Heart right ventricle (tissue), 16 donors: Measurements from ENCODE around the gene CD2BP2. TPM values are rescaled to one million over a fixed set of nuclear protein-coding genes. Genes with fewer than 3 reads are reported as not detected.
A peak's percentile ranks its signal among the peaks of the same experiment; 100 is the strongest.

Experiments used
- ATAC-seq, 8 donors: fragments of 200-7000 bp; cut with Tn5 transposase; one replicate each; pipeline ENCODE4 v1.9.1; 2020; ENCODE audit warnings: mild to moderate bottlenecking in 8 of 8, moderate library complexity in 8 of 8, moderate number of reproducible peaks in 1 of 8
- DNase-seq, 2 donors: peaks; one replicate each; pipeline ENCODE4 v3.0.0-alpha.2; 2020
- H3K27ac ChIP-seq, 10 donors: fragments of 200-600 bp; sonication (generic) in 2 of 10; one replicate each; pipeline versions ENCODE4 v1.5.0 to v1.8.0; 2020 to 2022; ENCODE audit warnings: mild to moderate bottlenecking in 3 of 10
- H3K27me3 ChIP-seq, 7 donors: fragments of 200-600 bp; one replicate each; pipeline ENCODE4 v1.8.0; 2021 to 2022; ENCODE audit warnings: mild to moderate bottlenecking in 2 of 7
- H3K36me3 ChIP-seq, 9 donors: fragments of 200-600 bp; sonication (generic) in 1 of 9; one replicate each; pipeline versions ENCODE4 v1.5.0 to v1.8.0; 2020 to 2022; ENCODE audit warnings: mild to moderate bottlenecking in 2 of 9
- H3K4me1 ChIP-seq, 9 donors: fragments of 200-600 bp; sonication (generic) in 1 of 9; one replicate each; pipeline versions ENCODE4 v1.5.0 to v1.8.0; 2020 to 2022; ENCODE audit warnings: mild to moderate bottlenecking in 4 of 9
- H3K4me3 ChIP-seq, 10 donors: fragments of 200-600 bp; sonication (generic) in 2 of 10; one replicate each; pipeline versions ENCODE4 v1.5.0 to v1.8.0; 2020 to 2022; ENCODE audit warnings: mild to moderate bottlenecking in 7 of 10, moderate library complexity in 2 of 10
- H3K9me3 ChIP-seq, 11 donors: fragments of 200-600 bp in 10 of 11; sonication (generic) in 2 of 11; one replicate each; pipeline versions ENCODE4 v1.5.0 to v1.8.0; 2013 to 2022; ENCODE audit warnings: mild to moderate bottlenecking in 2 of 11, control low read depth in 1 of 11, moderate library complexity in 1 of 11
- CTCF ChIP-seq, 9 donors: fragments of 200-600 bp; sonication (generic) in 2 of 9; IDR thresholded peaks; one replicate each; pipeline versions ENCODE4 v1.5.0 to v1.8.0; 2021 to 2022; ENCODE audit warnings: antibody characterized with exemption in 9 of 9, mild to moderate bottlenecking in 5 of 9, moderate library complexity in 1 of 9
- WGBS, 2 donors: extraction: QIAGEN DNeasy Blood & Tissue Kit; methylation state at CpG; one replicate each; pipeline ENCODE4 v1.1.7; 2013; ENCODE audit warnings: inconsistent platforms in 1 of 2; 5-methylcytosine and 5-hydroxymethylcytosine counted together
- intact Hi-C, 10 donors: fragments of 100-400 bp; cut with DNase I; formaldehyde crosslinking; loops; one replicate each; pipeline versions ENCODE4 v1.11.1 to v1.14.2; 2022
- polyA plus RNA-seq, 2 donors: library from polyadenylated mRNA; stranded (reverse); fragments of 200-250 nt; gene quantifications; one replicate each; pipeline ENCODE4 v1.2.3, GENCODE V29; 2013
- total RNA-seq, 10 donors: library from RNA; stranded (reverse); fragmentation: NEBNext Ultra II Directional in 3 of 10; extraction: Animal tissue kit (Norgen Biotek cat#: 25700) in 3 of 10; gene quantifications; one replicate each; pipeline versions ENCODE4 v1.2.1 to v1.2.4, GENCODE V29; 2021 to 2023
- donor health status: Arrhythmogenic right ventricular cardiomyopathy.
- donor health status: ischemic (EF 13 %, LVEDD 7.1; RV severe dilation, severe dysfunction).
- donor health status: healthy with polysubstance abuse.
- donor health status: DM: no; HTN: yes; CAD: no.
- donor health status: DM: no; HTN: no; CAD: no.
- donor health status: ischemic (EF 25% LVEDD 6.9; RV normal size, moderate dysfunction).
- donor health status: ischemic (EF 25% LVEDD 5.7; RV mildly dilated, moderate dysfunction).
- donor health status: healthy.
- donor health status: DM: yes; HTN: yes; CAD: no.
- donor health status: Ischemic cardiomyopathy.
- donor health status: ischemic (EF 35%, LVEDD 5.7; RV mildly dilated, moderate dysfunction).
- donor health status: nonischemic (EF 11% LVEDD 7.7; RV severe dilation, severe dysfunction).
- donor health status: DM: yes; HTN: yes; CAD: no.
- donor health status: PGD.
- donor health status: ischemic (EF 29% LVEDD 5.4; RV normal size, mild dysfunction).
- donor health status: nonischemic (EF 23%, LVEDD 6.1; RV moderate dilation, normal function).

Gene CD2BP2
- total and polyA plus RNA-seq, 12 donors: 19.9 to 48.8 (median 38.8) TPM

GRCh38 chr16:30372038-30372712 is 17.1 kb upstream of the CD2BP2 start:
- no peak for DNase-seq
- Histone ChIP-seq H3K36me3 (no peaks in the 10 kb centered on the region), H3K4me3 (no peak overlapping the region), H3K27ac (peak overlapping the region in 7 of 10 donors; percentile 80 to 96 (median 91)), H3K9me3 (no peaks in the 10 kb centered on the region), H3K4me1 (peaks cover 7 to 43% (median 29%) of the 10 kb centered on the region in 9 donors), H3K27me3 (no peaks in the 10 kb centered on the region)
- 71 to 72% methylated on average over 6 of the region's 6 CpGs for WGBS, 2 donors
- TF ChIP-seq CTCF (IDR thresholded peaks at IDR 0.05): no peak
- ATAC-seq: no peak
- intact Hi-C loops: no loop called here

- Histone ChIP-seq H3K36me3 (peaks cover 0 to 7% (median 0%) of the 10 kb centered on the region in 9 donors), H3K4me1 (peaks cover 12 to 46% (median 33%) of the 10 kb centered on the region in 9 donors), H3K4me3 (peak overlapping the region in 9 of 10 donors; percentile 25 to 93 (median 56)), H3K27me3 (no peaks in the 10 kb centered on the region), H3K27ac (peak overlapping the region; percentile 61 to 96 (median 87)), H3K9me3 (no peaks in the 10 kb centered on the region)
- no peak for ATAC-seq
- intact Hi-C loops: no loop called here
- peak in 1 of 9 donors; percentile 28 for TF ChIP-seq CTCF (IDR thresholded peaks at IDR 0.05)
- DNase-seq: no peak
- WGBS, 2 donors: 22% methylated on average over 11 of the region's 11 CpGs
Measured at GRCh38 chr16:30371248-30371816, 16.2 kb upstream of the CD2BP2 start.

GRCh38 chr16:30370456-30371247 is 15.5 kb upstream of the CD2BP2 start, which contains the start of gene TBC1D10B:
Gene TBC1D10B, minus strand, starts transcription at chr16:30370494. Its CDS starts 311 bp downstream, at chr16:30370183.
- TF ChIP-seq CTCF (IDR thresholded peaks at IDR 0.05): peak in 6 of 9 donors; percentile 35 to 55 (median 42)
- H3K4me1 ChIP-seq: peaks cover 12 to 53% (median 39%) of the 10 kb centered on the region in 9 donors
- 0 to 1% methylated on average over 37 to 40 of the region's 40 CpGs for WGBS, 2 donors

DNA sequence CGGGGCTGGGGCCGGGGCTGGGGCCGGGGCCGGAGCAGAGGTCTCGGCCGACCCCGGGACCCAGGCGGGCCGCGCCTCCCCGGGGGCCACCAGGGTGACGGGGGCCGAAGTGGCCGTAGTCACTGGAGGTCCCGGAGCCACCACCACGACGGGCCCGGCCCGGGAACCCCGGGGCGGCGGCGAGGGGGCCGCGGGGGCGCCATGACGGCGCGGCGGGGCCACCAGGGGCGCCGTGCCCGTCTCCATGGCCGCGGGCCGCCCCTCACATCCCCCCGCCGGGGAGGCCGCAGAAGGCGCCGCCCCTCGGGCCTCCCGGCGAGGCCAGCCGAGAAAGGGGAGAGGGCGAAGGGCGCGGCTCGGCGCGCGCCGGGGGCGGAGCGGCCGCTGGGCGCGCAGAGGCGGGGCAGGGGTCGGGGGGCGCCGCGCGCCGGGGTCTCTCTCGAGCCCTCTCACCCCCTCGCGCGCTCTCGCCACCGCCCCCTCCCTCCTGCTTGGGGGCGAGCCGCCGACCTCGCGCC is 14.9 kb upstream of the CD2BP2 start:
- Histone ChIP-seq H3K9me3 (no peaks in the 10 kb centered on the region), H3K36me3 (peaks cover 0 to 20% (median 0%) of the 10 kb centered on the region in 9 donors), H3K4me3 (peak overlapping the region; percentile 67 to 97 (median 90)), H3K27me3 (no peaks in the 10 kb centered on the region), H3K4me1 (peaks cover 12 to 60% (median 43%) of the 10 kb centered on the region in 9 donors), H3K27ac (peak overlapping the region; percentile 52 to 95 (median 86))
- DNase-seq (no peak), ATAC-seq (peak in 1 of 8 donors; percentile 4)
- 1% methylated on average over 21 to 75 of the region's 76 CpGs for WGBS, 2 donors
- peak in 1 of 9 donors; percentile 20 for TF ChIP-seq CTCF (IDR thresholded peaks at IDR 0.05)
- intact Hi-C loops: loop anchor here in 2 of 10 donors (5.0 kb wide), 2 partner anchors 37 to 43 kb away; partner anchors contain the start of gene ZNF771 (in 1 of the 2)

More at GRCh38 chr16:30370456-30371247, 15.5 kb upstream of the CD2BP2 start, which contains the start of gene TBC1D10B:
- intact Hi-C loops: no loop called here
- Histone ChIP-seq H3K36me3 (peaks cover 0 to 14% (median 0%) of the 10 kb centered on the region in 9 donors), H3K9me3 (no peaks in the 10 kb centered on the region), H3K27me3 (no peaks in the 10 kb centered on the region), H3K27ac (peak within 1 kb of the TSS; percentile 61 to 96 (median 90)), H3K4me3 (peak within 1 kb of the TSS; percentile 67 to 97 (median 90))
- ATAC-seq (peak; percentile 89 to 96 (median 94)), DNase-seq (peak; percentile 96 to 99)
